Hepatocyte (in vitro differentiated cells): ENCODE data around the gene GH2. TPM values are rescaled to one million over a fixed set of nuclear protein-coding genes. Genes with fewer than 3 reads are reported as not detected.

ENCODE experiments used
- DNase-seq: peaks from one replicate; pipeline ENCODE4 v3.0.0-alpha.2; 2016; ENCODE audit warnings: low spot score
- H2AFZ ChIP-seq: fragments of 200-600 bp; sonication (generic); 2 replicates; pipeline ENCODE4 v1.6.0; 2016; ENCODE audit warnings: antibody characterized with exemption, mild to moderate bottlenecking
- H3K27ac ChIP-seq: fragments of 200-600 bp; sonication (generic); 2 replicates; pipeline ENCODE4 v1.5.1; 2016; ENCODE audit warnings: mild to moderate bottlenecking
- H3K27me3 ChIP-seq: fragments of 200-600 bp; sonication (generic); 2 replicates; pipeline ENCODE4 v1.6.1; 2016
- H3K36me3 ChIP-seq: fragments of 200-600 bp; sonication (generic); replicated peaks from 2 replicates; pipeline ENCODE4 v1.5.1; 2016; ENCODE audit warnings: low read depth; ENCODE audit not compliant: insufficient read depth
- H3K4me1 ChIP-seq: fragments of 200-600 bp; sonication (generic); 2 replicates; pipeline ENCODE4 v1.5.1; 2016; ENCODE audit warnings: mild to moderate bottlenecking, moderate library complexity; ENCODE audit not compliant: insufficient read depth
- H3K4me2 ChIP-seq: fragments of 200-600 bp; sonication (generic); 2 replicates; pipeline ENCODE4 v1.6.0; 2016
- H3K4me3 ChIP-seq: fragments of 200-600 bp; sonication (generic); 2 replicates; pipeline ENCODE4 v1.5.1; 2016; ENCODE audit warnings: mild to moderate bottlenecking
- H3K79me2 ChIP-seq: fragments of 200-600 bp; sonication (generic); 2 replicates; pipeline ENCODE4 v1.6.0; 2017; ENCODE audit warnings: mild to moderate bottlenecking
- H3K9me2 ChIP-seq: fragments of 200-600 bp; sonication (generic); replicated peaks from 2 replicates; pipeline ENCODE4 v1.6.0; 2017; ENCODE audit warnings: mild to moderate bottlenecking; ENCODE audit not compliant: insufficient read depth
- H3K9me3 ChIP-seq: fragments of 200-600 bp; sonication (generic); 2 replicates; pipeline ENCODE4 v1.5.1; 2016; ENCODE audit warnings: low read depth, mild to moderate bottlenecking
- H4K20me1 ChIP-seq: fragments of 200-600 bp; sonication (generic); 2 replicates; pipeline ENCODE4 v1.6.0; 2016; ENCODE audit warnings: mild to moderate bottlenecking; ENCODE audit not compliant: insufficient read depth, poor library complexity, severe bottlenecking
- CTCF ChIP-seq: fragments of 200-600 bp; sonication (generic); IDR thresholded peaks from 2 replicates; pipeline ENCODE4 v1.5.1; 2016; ENCODE audit warnings: antibody characterized with exemption, mild to moderate bottlenecking; ENCODE audit not compliant: poor library complexity
- EZH2 ChIP-seq: fragments of 200-600 bp; sonication (generic); IDR thresholded peaks from 2 replicates; pipeline ENCODE4 v1.6.1; 2016; ENCODE audit warnings: antibody characterized with exemption, mild to moderate bottlenecking, borderline replicate concordance
- EZH2phosphoT487 ChIP-seq: fragments of 200-600 bp; sonication (generic); IDR thresholded peaks from one replicate; pipeline ENCODE4 v1.6.1; 2018; ENCODE audit warnings: antibody characterized with exemption, mild to moderate bottlenecking, low read depth, moderate library complexity; ENCODE audit not compliant: unreplicated experiment, severe bottlenecking
- WGBS: methylation state at CpG from one replicate; pipeline ENCODE4 v1.1.6; 2016; ENCODE audit warnings: low lambda C conversion rate; ENCODE audit errors: missing lambda C conversion rate; 5-methylcytosine and 5-hydroxymethylcytosine counted together
- polyA plus RNA-seq: library from polyadenylated mRNA; unstranded; fragments of >200 nt; fragmentation: Nextera tagmentation; extraction: Ambion mirVana; gene quantifications from 2 replicates; pipeline ENCODE4 v1.2.1, GENCODE V29; 2016
- total RNA-seq: library from RNA; depleted of rRNA; stranded (reverse); fragments of >200 nt; gene quantifications from 2 replicates; pipeline ENCODE4 v1.2.3, GENCODE V29; 2014

Gene GH2
- total and polyA plus RNA-seq, 2 experiments from 2014 or later, result not detected

DNA sequence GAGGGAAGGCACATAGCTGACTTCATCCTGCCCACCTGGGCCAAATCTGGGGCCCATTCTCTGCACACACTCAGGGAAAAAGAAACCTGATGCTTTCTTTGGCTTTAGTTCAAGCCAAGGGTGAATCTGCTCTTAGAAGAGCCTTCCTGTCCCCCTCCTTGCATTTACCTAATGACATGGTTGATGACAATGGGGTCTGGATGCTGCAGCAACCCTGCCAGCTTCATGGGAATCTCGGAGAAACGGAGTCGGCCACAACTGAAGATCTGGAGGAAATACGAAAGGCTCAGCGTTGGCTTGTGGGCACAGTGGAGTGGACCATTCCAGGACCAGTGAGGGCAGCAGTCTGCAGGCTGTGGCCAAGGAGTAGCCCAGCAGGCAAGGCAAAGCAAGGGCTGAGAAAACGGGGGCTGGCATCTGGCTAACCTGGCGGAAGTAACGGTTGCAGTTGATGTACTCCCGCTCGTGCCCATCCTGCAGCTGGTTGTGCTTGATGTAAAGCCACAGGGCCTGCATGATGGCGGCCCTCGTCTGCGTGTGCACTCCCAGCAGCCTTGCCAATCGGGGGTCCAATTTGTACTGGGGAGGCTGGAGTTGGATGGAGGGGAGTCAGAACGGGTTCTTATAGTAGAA, 47.9 kb downstream of the GH2 start:
- Histone ChIP-seq H3K9me3 (no peaks in the 10 kb centered on the region), H3K9me2 (no peaks in the 10 kb centered on the region), H3K27me3 (no peaks in the 10 kb centered on the region), H4K20me1 (peaks cover 10% of the 10 kb centered on the region), H3K79me2 (peaks cover 47% of the 10 kb centered on the region), H3K4me3 (no peak overlapping the region), H3K4me1 (peaks cover 14% of the 10 kb centered on the region), H3K27ac (no peak overlapping the region), H2AFZ (no peak overlapping the region), H3K4me2 (no peak overlapping the region), H3K36me3 (peaks cover 4% of the 10 kb centered on the region)
- 96% methylated on average over 15 of the region's 15 CpGs for WGBS
- TF ChIP-seq EZH2 (no peak), EZH2phosphoT487 (no peak), CTCF (no peak)
- no peak for DNase-seq

GRCh38 chr17:63833026-63833740, 48.6 kb downstream of the GH2 start:
- Histone ChIP-seq H3K4me2 (no peak overlapping the region), H3K4me3 (no peak overlapping the region), H2AFZ (no peak overlapping the region), H3K9me3 (no peaks in the 10 kb centered on the region), H3K9me2 (no peaks in the 10 kb centered on the region), H3K79me2 (peaks cover 47% of the 10 kb centered on the region), H3K36me3 (peaks cover 4% of the 10 kb centered on the region), H4K20me1 (peaks cover 5% of the 10 kb centered on the region), H3K27ac (no peak overlapping the region), H3K27me3 (no peaks in the 10 kb centered on the region), H3K4me1 (peaks cover 14% of the 10 kb centered on the region)
- DNase-seq, result no peak
- TF ChIP-seq EZH2phosphoT487, result no peak
- no peak for TF ChIP-seq EZH2
- no peak for TF ChIP-seq CTCF
- WGBS, result 95% methylated on average over 14 of the region's 14 CpGs

DNA sequence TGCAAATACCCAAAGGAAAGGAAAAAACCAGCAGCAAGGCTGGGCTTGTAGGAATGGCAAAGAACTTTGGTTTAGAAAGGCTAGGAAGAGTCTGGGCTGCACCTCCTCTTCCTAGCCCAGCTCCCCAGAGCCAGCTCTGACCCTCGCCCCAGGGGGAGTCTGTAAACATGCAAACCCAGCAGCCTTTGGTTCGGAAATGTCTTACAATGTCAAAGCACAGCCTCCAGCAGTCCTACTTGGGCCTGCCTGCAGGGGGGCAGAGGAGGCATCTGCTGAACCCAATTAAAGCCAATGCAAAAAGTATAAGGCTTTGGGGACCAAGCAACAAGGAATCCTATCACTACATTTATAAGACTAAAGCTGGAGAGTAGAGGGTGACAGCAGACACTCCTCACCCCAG, 49.3 kb downstream of the GH2 start:
- Histone ChIP-seq H3K9me3 (no peaks in the 10 kb centered on the region), H3K79me2 (peaks cover 45% of the 10 kb centered on the region), H3K9me2 (no peaks in the 10 kb centered on the region), H3K27me3 (no peaks in the 10 kb centered on the region), H2AFZ (no peak overlapping the region), H3K36me3 (peaks cover 4% of the 10 kb centered on the region), H4K20me1 (no peaks in the 10 kb centered on the region), H3K4me3 (no peak overlapping the region), H3K4me2 (no peak overlapping the region), H3K27ac (no peak overlapping the region), H3K4me1 (peaks cover 12% of the 10 kb centered on the region)
- no peak for DNase-seq
- TF ChIP-seq EZH2 (no peak), CTCF (no peak), EZH2phosphoT487 (no peak)
- 86% methylated on average over 2 of the region's 2 CpGs for WGBS
